Amniotic epithelial cell (primary cell): ENCODE measurements around the gene GFY.
"Not testable (repeated sequence)": the region's sequence is repeated elsewhere in the genome, so short reads cannot be mapped to it uniquely, and the experiment has no call there.

ENCODE experiments used
- DNase-seq: peaks from one replicate; pipeline ENCODE4 v3.0.0-alpha.2; 2010; ENCODE audit warnings: low read depth

The GFY gene

DNA sequence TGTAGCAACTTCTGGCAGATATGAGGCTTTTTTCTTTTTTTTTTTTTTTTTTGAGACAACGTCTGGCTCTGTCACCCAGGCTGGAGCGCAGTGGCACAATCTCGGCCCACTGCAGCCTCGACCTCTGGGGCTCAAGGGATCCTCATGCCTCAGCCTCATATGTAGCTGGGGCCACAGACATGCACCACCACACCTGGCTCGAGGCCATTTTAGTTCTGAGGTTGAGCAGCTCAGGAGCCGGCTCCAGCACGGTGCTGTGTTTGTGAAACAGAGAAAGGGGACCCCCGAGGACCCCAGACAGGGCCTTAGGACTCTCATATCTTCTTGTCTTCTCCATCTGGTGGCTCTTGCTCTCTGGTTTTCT is 45.4 kb downstream of the GFY start:
- no peak for DNase-seq

GRCh38 chr19:49472936-49473335 is 47.7 kb downstream of the GFY start:
- DNase-seq: no peak

- DNase-seq: not testable (repeated sequence)
Measured at GRCh38 chr19:49473501-49473867, 48.3 kb downstream of the GFY start.

DNA sequence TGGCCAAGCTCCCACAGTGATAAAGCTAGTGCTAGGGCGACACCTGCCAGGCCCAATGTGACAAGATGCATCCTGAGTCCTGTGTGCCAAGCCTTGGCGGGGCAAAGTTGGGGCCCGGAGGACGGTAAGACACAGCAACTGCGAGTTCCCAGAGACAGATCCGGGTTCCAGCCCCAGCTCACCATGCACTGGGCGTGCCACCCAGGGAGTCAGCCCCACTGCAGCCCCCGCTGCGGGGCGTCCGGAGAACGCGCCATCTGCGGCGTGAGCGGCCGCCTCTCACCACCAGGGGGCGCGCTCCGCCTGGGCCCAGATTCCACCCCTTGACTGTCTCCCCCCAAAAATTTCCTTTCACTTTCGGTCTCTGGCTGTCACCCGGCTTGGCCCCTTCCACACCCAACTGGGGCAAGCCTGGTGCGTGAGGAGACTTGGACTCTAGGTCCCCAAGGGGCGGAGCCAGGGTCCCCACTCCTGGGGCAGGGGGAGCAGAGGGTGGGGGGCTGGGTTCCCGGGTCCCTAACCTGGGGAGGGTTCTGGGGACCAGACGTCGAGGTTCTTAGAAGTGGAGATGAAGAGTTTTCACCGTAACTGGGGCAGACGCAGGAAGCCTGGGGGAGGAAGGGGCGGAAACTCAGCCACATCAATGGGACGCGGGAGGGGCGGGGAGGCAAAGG is 48.8 kb downstream of the GFY start, which contains the start of gene FLT3LG:
TSS of gene FLT3LG (plus strand) at position 348 of the 674 bp plus-strand sequence. CDS start 425 bp downstream, outside the sequence.
- DNase-seq: peak; percentile 54

DNA sequence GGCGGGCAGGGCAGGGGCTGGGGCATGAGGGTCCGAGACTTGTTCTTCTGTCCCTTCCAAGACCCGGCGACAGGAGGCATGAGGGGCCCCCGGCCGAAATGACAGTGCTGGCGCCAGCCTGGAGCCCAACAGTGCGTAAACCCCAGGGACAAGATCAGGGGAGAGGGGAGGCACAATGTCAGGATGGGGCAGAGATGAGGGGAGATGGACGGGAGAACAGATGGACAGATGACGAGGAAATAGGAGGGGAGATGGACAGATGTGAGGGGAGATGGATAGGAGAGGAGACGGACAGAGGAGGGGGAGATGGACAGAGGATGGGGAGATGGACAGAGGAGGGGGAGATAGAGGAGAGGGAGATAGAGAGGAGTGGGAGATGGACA is 49.3 kb downstream of the GFY start:
- no peak for DNase-seq

- DNase-seq: no peak
Measured at GRCh38 chr19:49475191-49475917, 50.2 kb downstream of the GFY start.

- no peak for DNase-seq
Measured at GRCh38 chr19:49475995-49476880, 51.0 kb downstream of the GFY start.
